Endothelial cell (in vitro differentiated cells): ENCODE measurements around the gene SCAI. TPM values are rescaled to one million over a fixed set of nuclear protein-coding genes. Genes with fewer than 3 reads are reported as not detected.

ENCODE experiments used
- DNase-seq: peaks from one replicate; pipeline ENCODE4 v3.0.0; 2021; ENCODE audit warnings: low spot score
- H3K27ac Mint-ChIP-seq: one replicate; pipeline ENCODE4 v1.8.0; 2021; ENCODE audit warnings: mixed read lengths, inconsistent platforms; ENCODE audit not compliant: unreplicated experiment
- H3K27me3 Mint-ChIP-seq: one replicate; pipeline ENCODE4 v1.8.0; 2021; ENCODE audit warnings: mild to moderate bottlenecking, moderate library complexity, mixed read lengths, inconsistent platforms; ENCODE audit not compliant: unreplicated experiment
- H3K36me3 Mint-ChIP-seq: one replicate; pipeline ENCODE4 v1.8.0; 2021; ENCODE audit warnings: mild to moderate bottlenecking, low read depth, mixed read lengths, inconsistent platforms; ENCODE audit not compliant: unreplicated experiment
- H3K4me1 Mint-ChIP-seq: one replicate; pipeline ENCODE4 v1.8.0; 2021; ENCODE audit warnings: mild to moderate bottlenecking, mixed read lengths, inconsistent platforms; ENCODE audit not compliant: unreplicated experiment
- H3K4me3 Mint-ChIP-seq: one replicate; pipeline ENCODE4 v1.8.0; 2021; ENCODE audit warnings: mild to moderate bottlenecking, mixed read lengths, inconsistent platforms; ENCODE audit not compliant: unreplicated experiment
- H3K9me3 Mint-ChIP-seq: one replicate; pipeline ENCODE4 v1.8.0; 2021; ENCODE audit warnings: mixed read lengths, inconsistent platforms; ENCODE audit not compliant: unreplicated experiment
- CTCF ChIP-seq: fragments of 200-600 bp; sonication (generic); IDR thresholded peaks from one replicate; pipeline ENCODE4 v1.5.0; 2021; ENCODE audit warnings: antibody characterized with exemption; ENCODE audit not compliant: unreplicated experiment
- total RNA-seq: library from RNA; stranded (reverse); fragmentation: NEBNext Ultra II Directional; extraction: Animal tissue kit (Norgen Biotek cat#: 25700); gene quantifications from one replicate; pipeline ENCODE4 v1.2.1, GENCODE V29; 2021; ENCODE audit not compliant: unreplicated experiment

The SCAI gene
- total RNA-seq, 1 donor from 2014 or later = 12.3 TPM

- Mint-ChIP-seq H3K27me3 (no peaks in the 10 kb centered on the region), H3K4me1 (no peaks in the 10 kb centered on the region), H3K4me3 (no peak overlapping the region), H3K9me3 (no peaks in the 10 kb centered on the region), H3K27ac (no peak overlapping the region), H3K36me3 (no peaks in the 10 kb centered on the region)
- no peak for TF ChIP-seq CTCF
- no peak for DNase-seq
Observed at GRCh38 chr9:125134976-125135375, 8.4 kb downstream of the SCAI start.

- Mint-ChIP-seq H3K36me3 (no peaks in the 10 kb centered on the region), H3K4me1 (no peaks in the 10 kb centered on the region), H3K4me3 (no peak overlapping the region), H3K9me3 (no peaks in the 10 kb centered on the region), H3K27me3 (no peaks in the 10 kb centered on the region), H3K27ac (no peak overlapping the region)
- DNase-seq = no peak
- TF ChIP-seq CTCF = no peak
Observed at GRCh38 chr9:125133403-125134329, 9.7 kb downstream of the SCAI start.

GRCh38 chr9:125131778-125132177 is 11.6 kb downstream of the SCAI start:
- H3K27ac Mint-ChIP-seq = no peak overlapping the region
- no peaks in the 10 kb centered on the region for H3K36me3 Mint-ChIP-seq
- no peak for DNase-seq
- no peaks in the 10 kb centered on the region for H3K27me3 Mint-ChIP-seq
- no peak overlapping the region for H3K4me3 Mint-ChIP-seq
- H3K4me1 Mint-ChIP-seq = no peaks in the 10 kb centered on the region
- TF ChIP-seq CTCF = no peak
- H3K9me3 Mint-ChIP-seq = no peaks in the 10 kb centered on the region

GRCh38 chr9:125126019-125126746 is 17.1 kb downstream of the SCAI start:
- Mint-ChIP-seq H3K9me3 (no peaks in the 10 kb centered on the region), H3K4me1 (peaks cover 1% of the 10 kb centered on the region), H3K4me3 (no peak overlapping the region), H3K27me3 (no peaks in the 10 kb centered on the region), H3K36me3 (peaks cover 4% of the 10 kb centered on the region), H3K27ac (no peak overlapping the region)
- no peak for DNase-seq
- TF ChIP-seq CTCF = no peak

GRCh38 chr9:125125523-125125922 is 17.8 kb downstream of the SCAI start:
- Mint-ChIP-seq H3K9me3 (no peaks in the 10 kb centered on the region), H3K36me3 (peaks cover 4% of the 10 kb centered on the region), H3K27ac (no peak overlapping the region), H3K27me3 (no peaks in the 10 kb centered on the region), H3K4me3 (no peak overlapping the region), H3K4me1 (peaks cover 2% of the 10 kb centered on the region)
- DNase-seq = no peak
- no peak for TF ChIP-seq CTCF
